ENCODE measurements around the gene CTNNA1. TPM values are rescaled to one million over a fixed set of nuclear protein-coding genes. Genes with fewer than 3 reads are reported as not detected.

CTNNA1 gene
- total RNA-seq, 2 donors from 2014 or later, result 107 to 140 TPM

DNA sequence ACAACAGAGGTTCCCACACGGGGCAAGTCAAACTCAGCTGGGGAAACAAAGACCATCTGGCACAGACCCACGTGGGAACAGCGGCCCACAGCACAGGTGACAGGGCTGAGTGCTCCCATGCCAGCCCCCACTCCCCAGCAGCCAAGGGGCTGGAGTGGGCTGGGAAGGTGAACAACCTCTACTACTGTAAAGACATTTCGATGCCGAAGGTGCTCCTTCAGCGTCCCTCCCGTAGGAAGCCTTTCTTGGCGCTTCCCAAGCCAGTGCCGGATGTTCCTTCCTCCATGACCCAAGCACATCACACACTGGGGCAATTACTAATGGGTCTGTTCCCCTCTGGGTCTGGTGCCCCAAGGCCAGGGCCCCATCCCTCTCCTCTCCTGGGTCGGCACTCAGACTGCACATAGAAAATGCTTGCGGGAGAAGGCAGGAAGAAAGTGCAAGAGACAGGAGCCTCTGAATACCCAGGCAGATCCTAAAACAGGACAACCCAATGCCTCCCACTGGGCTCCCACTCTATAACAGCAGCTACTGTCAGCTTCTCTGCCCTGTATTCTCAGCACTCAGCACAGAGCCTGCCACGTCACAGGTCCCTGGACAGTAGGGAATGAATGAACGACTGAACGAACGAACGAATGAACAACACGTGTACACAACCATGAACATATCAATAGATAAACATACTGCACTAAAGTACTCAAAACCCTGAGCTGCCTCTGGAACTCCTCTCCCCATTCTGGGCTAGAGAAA, 198.9 kb downstream of the CTNNA1 start:
- WGBS, 2 donors, result 50 to 62% methylated on average over 16 to 17 of the region's 17 CpGs
- Histone ChIP-seq H3K4me3 (no peak overlapping the region), H3K9me3 (no peaks in the 10 kb centered on the region), H3K4me1 (peaks cover 85% of the 10 kb centered on the region), H3K36me3 (replicated peaks in 1 of 2; ENCODE audit: insufficient read depth in 1 of 2, low read depth in 2 of 2) (no peaks in the 10 kb centered on the region), H3K27ac (peak overlapping the region; percentile 44 to 88 (median 82)), H3K27me3 (no peaks in the 10 kb centered on the region)
- DNase-seq (peak in 1 of 4 donors; percentile 42), ATAC-seq (no peak)
- no peak for TF ChIP-seq POLR2A (IDR thresholded peaks at IDR 0.05)
- TF ChIP-seq, protein P1, sequence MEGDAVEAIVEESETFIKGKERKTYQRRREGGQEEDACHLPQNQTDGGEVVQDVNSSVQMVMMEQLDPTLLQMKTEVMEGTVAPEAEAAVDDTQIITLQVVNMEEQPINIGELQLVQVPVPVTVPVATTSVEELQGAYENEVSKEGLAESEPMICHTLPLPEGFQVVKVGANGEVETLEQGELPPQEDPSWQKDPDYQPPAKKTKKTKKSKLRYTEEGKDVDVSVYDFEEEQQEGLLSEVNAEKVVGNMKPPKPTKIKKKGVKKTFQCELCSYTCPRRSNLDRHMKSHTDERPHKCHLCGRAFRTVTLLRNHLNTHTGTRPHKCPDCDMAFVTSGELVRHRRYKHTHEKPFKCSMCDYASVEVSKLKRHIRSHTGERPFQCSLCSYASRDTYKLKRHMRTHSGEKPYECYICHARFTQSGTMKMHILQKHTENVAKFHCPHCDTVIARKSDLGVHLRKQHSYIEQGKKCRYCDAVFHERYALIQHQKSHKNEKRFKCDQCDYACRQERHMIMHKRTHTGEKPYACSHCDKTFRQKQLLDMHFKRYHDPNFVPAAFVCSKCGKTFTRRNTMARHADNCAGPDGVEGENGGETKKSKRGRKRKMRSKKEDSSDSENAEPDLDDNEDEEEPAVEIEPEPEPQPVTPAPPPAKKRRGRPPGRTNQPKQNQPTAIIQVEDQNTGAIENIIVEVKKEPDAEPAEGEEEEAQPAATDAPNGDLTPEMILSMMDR (IDR thresholded peaks at IDR 0.05), result no peak
- intact Hi-C loops (cut with DNase I), result no loop called here

GRCh38 chr5:138952962-138953361, 199.7 kb downstream of the CTNNA1 start:
- Histone ChIP-seq H3K27me3 (no peaks in the 10 kb centered on the region), H3K36me3 (replicated peaks in 1 of 2; ENCODE audit: insufficient read depth in 1 of 2, low read depth in 2 of 2) (no peaks in the 10 kb centered on the region), H3K4me3 (no peak overlapping the region), H3K4me1 (peaks cover 77% of the 10 kb centered on the region), H3K9me3 (no peaks in the 10 kb centered on the region), H3K27ac (peak overlapping the region; percentile 44 to 88 (median 82))
- TF ChIP-seq, protein P1 (IDR thresholded peaks at IDR 0.05), result no peak
- TF ChIP-seq POLR2A (IDR thresholded peaks at IDR 0.05), result no peak
- intact Hi-C loops (cut with DNase I), result no loop called here
- DNase-seq, result peak; percentile 69 to 85 (median 80)
- peak; percentile 51 for ATAC-seq
- WGBS, 2 donors, result 8 to 13% methylated on average over 4 to 6 of the region's 6 CpGs

DNA sequence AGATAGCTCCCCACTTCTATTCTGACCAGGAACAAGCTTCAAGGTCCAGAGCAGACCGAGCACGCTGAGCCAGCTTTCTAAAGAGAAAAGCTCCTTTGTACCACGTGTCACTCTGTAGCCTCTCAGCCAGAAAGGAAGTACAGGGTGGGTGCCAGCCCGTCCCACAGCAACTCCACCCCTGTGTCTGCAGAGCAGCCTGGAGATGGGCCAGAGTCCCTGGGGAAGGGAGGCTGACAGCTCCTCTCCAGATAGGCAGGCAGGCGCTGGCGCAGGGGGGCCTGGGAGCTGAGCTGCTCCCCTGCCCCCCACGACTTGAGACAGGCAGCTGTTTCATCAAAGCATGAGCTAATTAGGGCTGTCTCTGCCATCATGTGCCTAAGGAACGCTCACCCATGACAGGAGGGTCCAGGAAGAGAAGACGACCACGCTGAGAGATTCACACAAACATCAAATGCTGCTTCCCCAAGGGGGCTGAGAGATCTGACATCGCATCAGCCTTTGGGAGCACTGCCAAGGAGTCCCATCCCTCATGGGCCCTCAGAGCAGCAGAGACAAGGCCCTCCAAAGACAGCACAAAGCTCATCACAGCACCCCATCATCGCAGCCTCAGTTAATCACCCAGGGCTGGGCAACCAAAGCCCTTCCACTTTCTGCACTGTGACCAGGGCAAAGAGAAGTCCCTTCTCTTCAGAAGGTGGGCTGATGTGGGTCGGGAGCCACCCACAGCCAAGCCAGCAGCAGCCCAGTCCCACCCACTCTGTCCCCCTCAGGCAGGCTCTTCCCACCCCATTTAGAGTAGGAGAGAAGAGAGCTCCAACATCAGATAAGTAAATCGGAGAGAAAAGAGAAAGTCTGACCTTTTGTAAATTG, 200.4 kb downstream of the CTNNA1 start:
- Histone ChIP-seq H3K4me1 (peaks cover 70% of the 10 kb centered on the region), H3K27ac (peak overlapping the region; percentile 44 to 88 (median 82)), H3K4me3 (no peak overlapping the region), H3K27me3 (no peaks in the 10 kb centered on the region), H3K9me3 (no peaks in the 10 kb centered on the region), H3K36me3 (replicated peaks in 1 of 2; ENCODE audit: insufficient read depth in 1 of 2, low read depth in 2 of 2) (no peaks in the 10 kb centered on the region)
- peak; percentile 85 for ATAC-seq
- 32 to 71% methylated on average over 2 to 14 of the region's 14 CpGs for WGBS, 2 donors
- no peak for TF ChIP-seq POLR2A (IDR thresholded peaks at IDR 0.05)
- TF ChIP-seq, protein P1 (IDR thresholded peaks at IDR 0.05), result no peak
- intact Hi-C loops (cut with DNase I), result no loop called here
- peak; percentile 81 to 91 (median 90) for DNase-seq

DNA sequence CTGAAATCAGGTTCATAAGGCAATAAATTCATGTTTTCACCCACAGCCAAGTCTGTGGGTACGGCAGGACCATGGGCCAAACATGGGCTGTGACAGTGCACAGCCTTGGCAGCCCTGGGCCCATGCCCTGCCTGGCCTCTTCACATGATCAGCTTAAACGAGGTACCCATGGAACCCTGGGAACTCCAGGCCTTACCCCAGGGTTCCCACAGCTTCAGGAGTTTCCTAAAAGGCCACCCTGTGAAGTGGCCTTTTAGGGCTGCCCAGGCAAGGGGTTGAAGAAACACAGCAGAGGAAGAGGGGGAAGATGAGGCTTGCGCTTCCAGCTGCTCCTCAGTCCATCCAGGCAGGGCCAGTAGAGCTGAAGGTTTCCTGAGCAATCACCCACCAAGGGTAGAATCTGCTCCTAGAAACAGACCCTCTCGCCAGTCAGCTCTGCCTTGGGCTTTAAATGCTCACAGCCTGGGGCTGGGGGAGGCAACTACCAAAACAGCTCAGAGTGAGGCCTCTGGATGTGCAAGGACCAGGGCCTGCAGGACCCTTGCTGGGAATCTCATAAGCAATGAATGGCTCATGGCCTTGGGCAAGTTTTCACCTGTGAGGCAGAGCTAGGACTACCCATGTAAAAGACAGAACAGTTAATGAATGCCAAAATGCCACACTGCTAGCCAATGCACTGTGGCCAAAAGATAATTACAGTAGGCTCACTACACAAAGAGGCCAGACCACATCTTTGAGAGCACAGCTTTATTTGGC, 201.2 kb downstream of the CTNNA1 start:
- WGBS, 2 donors, result 69 to 73% methylated on average over 3 to 4 of the region's 4 CpGs
- ATAC-seq, result no peak
- no peak for TF ChIP-seq POLR2A (IDR thresholded peaks at IDR 0.05)
- TF ChIP-seq, protein P1 (IDR thresholded peaks at IDR 0.05), result no peak
- Histone ChIP-seq H3K9me3 (no peaks in the 10 kb centered on the region), H3K27me3 (no peaks in the 10 kb centered on the region), H3K27ac (peak overlapping the region; percentile 44 to 88 (median 82)), H3K4me1 (peaks cover 62% of the 10 kb centered on the region), H3K4me3 (no peak overlapping the region), H3K36me3 (replicated peaks in 1 of 2; ENCODE audit: insufficient read depth in 1 of 2, low read depth in 2 of 2) (no peaks in the 10 kb centered on the region)
- DNase-seq, result peak in 1 of 4 donors; percentile 30
- intact Hi-C loops (cut with DNase I), result no loop called here

Measured in body of pancreas (tissue), 4 donors.